OCI-LY1 (cell line): ENCODE measurements around the gene ITSN1.

ENCODE experiments used
- H2AFZ ChIP-seq: fragments of 200-600 bp; sonication (generic), shearing (Covaris generic); 2 replicates; pipeline ENCODE4 v1.6.0; 2014; ENCODE audit warnings: antibody characterized with exemption, mild to moderate bottlenecking, low read length
- H3F3A ChIP-seq: fragments of 200-600 bp; sonication (generic), shearing (Covaris generic); 2 replicates; pipeline ENCODE4 v1.6.0; 2014; ENCODE audit warnings: mild to moderate bottlenecking, antibody characterized with exemption, low read length, moderate library complexity; ENCODE audit not compliant: insufficient read depth
- H3K27ac ChIP-seq: fragments of 200-600 bp; sonication (generic); 2 replicates; pipeline ENCODE4 v1.5.1; 2014; ENCODE audit warnings: low read length, mixed run types, mild to moderate bottlenecking, low read depth; ENCODE audit not compliant: poor library complexity, severe bottlenecking
- H3K27me3 ChIP-seq: fragments of 200-600 bp; sonication (generic); 2 replicates; pipeline ENCODE4 v1.6.0; 2014; ENCODE audit warnings: antibody characterized with exemption, mild to moderate bottlenecking, low read length, moderate library complexity; ENCODE audit not compliant: insufficient read depth
- H3K36me3 ChIP-seq: fragments of 200-600 bp; sonication (generic); 2 replicates; pipeline ENCODE4 v1.6.1; 2014; ENCODE audit warnings: mild to moderate bottlenecking, antibody characterized with exemption, low read length, moderate library complexity, mixed read lengths; ENCODE audit not compliant: insufficient read depth
- H3K4me1 ChIP-seq: fragments of 200-600 bp; sonication (generic); 2 replicates; pipeline ENCODE4 v1.5.1; 2014; ENCODE audit warnings: mild to moderate bottlenecking, low read length, moderate library complexity; ENCODE audit not compliant: insufficient read depth, severe bottlenecking
- H3K4me2 ChIP-seq: fragments of 200-600 bp; sonication (generic), shearing (Covaris generic); 2 replicates; pipeline ENCODE4 v1.6.1; 2014; ENCODE audit warnings: low read length
- H3K4me3 ChIP-seq: fragments of 200-600 bp; sonication (generic); 2 replicates; pipeline ENCODE4 v1.5.1; 2014; ENCODE audit warnings: low read length, low read depth, mild to moderate bottlenecking, mixed read lengths; ENCODE audit not compliant: poor library complexity, severe bottlenecking
- H3K79me2 ChIP-seq: fragments of 200-600 bp; shearing (Covaris generic); 2 replicates; pipeline ENCODE4 v1.6.1; 2016; ENCODE audit warnings: mixed run types, low read length, mixed read lengths; ENCODE audit not compliant: insufficient read depth
- H3K9ac ChIP-seq: fragments of 200-600 bp; sonication (generic), shearing (Covaris generic); 2 replicates; pipeline ENCODE4 v1.6.1; 2014; ENCODE audit warnings: mild to moderate bottlenecking, low read length, mixed read lengths
- H3K9me2 ChIP-seq: fragments of 200-600 bp; sonication (generic), shearing (Covaris generic); 2 replicates; pipeline ENCODE4 v1.6.1; 2014; ENCODE audit warnings: low read depth, mild to moderate bottlenecking, low read length, mixed read lengths
- H3K9me3 ChIP-seq: fragments of 200-600 bp; shearing (Covaris generic); 2 replicates; pipeline ENCODE4 v1.6.1; 2014; ENCODE audit warnings: low read length, mixed read lengths
- H4K20me1 ChIP-seq: fragments of 200-600 bp; sonication (generic), shearing (Covaris generic); 2 replicates; pipeline ENCODE4 v1.6.0; 2016; ENCODE audit warnings: mild to moderate bottlenecking, low read length; ENCODE audit not compliant: insufficient read depth
- CTCF ChIP-seq: fragments of 200-600 bp; sonication (generic), shearing (Covaris generic); IDR thresholded peaks from 2 replicates; pipeline ENCODE4 v1.5.1; 2017; ENCODE audit warnings: mild to moderate bottlenecking, antibody characterized with exemption, low read length, moderate library complexity, mixed read lengths
- EZH2 ChIP-seq: fragments of 200-600 bp; sonication (generic), shearing (Covaris generic); IDR thresholded peaks from 2 replicates; pipeline ENCODE4 v1.8.0; 2017; ENCODE audit warnings: borderline replicate concordance, mixed run types, mild to moderate bottlenecking, antibody characterized with exemption, low read length, moderate library complexity, mixed read lengths

Gene ITSN1

GRCh38 chr21:33682992-33683627 lies 40.8 kb downstream of the ITSN1 start:
- Histone ChIP-seq H3F3A (no peaks in the 10 kb centered on the region), H2AFZ (no peak overlapping the region), H4K20me1 (no peaks in the 10 kb centered on the region), H3K79me2 (no peaks in the 10 kb centered on the region), H3K27ac (no peak overlapping the region), H3K36me3 (no peaks in the 10 kb centered on the region), H3K4me2 (no peak overlapping the region), H3K9me2 (no peaks in the 10 kb centered on the region), H3K9ac (no peak overlapping the region), H3K4me3 (no peak overlapping the region), H3K4me1 (no peaks in the 10 kb centered on the region), H3K9me3 (no peaks in the 10 kb centered on the region), H3K27me3 (no peaks in the 10 kb centered on the region)
- no peak for TF ChIP-seq CTCF
- TF ChIP-seq EZH2, result no peak

- Histone ChIP-seq H3K36me3 (no peaks in the 10 kb centered on the region), H3K4me3 (no peak overlapping the region), H3K9ac (no peak overlapping the region), H3K4me2 (no peak overlapping the region), H4K20me1 (no peaks in the 10 kb centered on the region), H3K79me2 (no peaks in the 10 kb centered on the region), H3K4me1 (no peaks in the 10 kb centered on the region), H3K27me3 (no peaks in the 10 kb centered on the region; the same call in 1 of the 2 replicates), H2AFZ (no peak overlapping the region), H3K9me2 (no peaks in the 10 kb centered on the region), H3F3A (no peaks in the 10 kb centered on the region), H3K27ac (no peak overlapping the region), H3K9me3 (no peaks in the 10 kb centered on the region)
- TF ChIP-seq CTCF (no peak), EZH2 (no peak)
Measured at GRCh38 chr21:33684068-33684467, 41.8 kb downstream of the ITSN1 start.

DNA sequence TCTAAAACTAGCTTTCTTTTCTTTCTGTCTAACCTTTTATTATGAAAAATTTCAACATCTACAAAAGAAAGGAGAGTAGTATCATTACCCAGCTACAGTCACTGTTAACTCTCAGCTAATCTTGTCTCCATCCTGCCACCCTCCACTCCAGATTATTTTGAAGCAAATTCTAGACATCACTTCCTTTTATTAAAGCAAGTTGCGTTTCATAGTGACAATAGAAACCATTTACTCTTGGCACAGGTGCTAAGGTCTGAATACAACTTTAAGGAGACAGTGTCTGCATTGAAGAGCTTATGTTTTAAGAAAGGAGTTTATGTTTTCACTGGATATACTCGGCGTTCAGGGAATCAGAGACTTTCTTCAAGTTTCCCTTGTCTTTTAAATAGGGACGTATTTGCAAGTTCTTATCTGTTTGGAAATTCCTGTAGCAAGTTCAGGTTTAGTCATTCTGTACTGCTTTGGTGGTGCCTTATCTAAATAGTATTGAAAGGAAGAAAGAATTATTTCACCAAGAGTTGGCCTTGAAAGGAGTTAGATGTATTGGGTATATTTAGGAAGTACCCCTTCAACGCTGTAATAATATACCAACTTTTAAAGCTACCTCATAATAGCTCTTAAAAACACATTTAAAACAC lies 42.7 kb downstream of the ITSN1 start:
- Histone ChIP-seq H3K79me2 (no peaks in the 10 kb centered on the region), H3K9me2 (no peaks in the 10 kb centered on the region), H2AFZ (no peak overlapping the region), H3K36me3 (no peaks in the 10 kb centered on the region), H3K4me2 (no peak overlapping the region), H3K9ac (no peak overlapping the region), H3K27ac (no peak overlapping the region), H3F3A (no peaks in the 10 kb centered on the region), H4K20me1 (no peaks in the 10 kb centered on the region), H3K27me3 (no peaks in the 10 kb centered on the region; the same call in 1 of the 2 replicates), H3K4me1 (no peaks in the 10 kb centered on the region), H3K4me3 (no peak overlapping the region), H3K9me3 (no peaks in the 10 kb centered on the region)
- no peak for TF ChIP-seq CTCF
- TF ChIP-seq EZH2, result no peak
